ENCODE measurements around the gene KPNA2. TPM values are rescaled to one million over a fixed set of nuclear protein-coding genes. Genes with fewer than 3 reads are reported as not detected.
"Not testable (repeated sequence)": the region's sequence is repeated elsewhere in the genome, so short reads cannot be mapped to it uniquely, and the experiment has no call there.

Gene KPNA2
- total RNA-seq, 1 donor from 2014 or later, result 218 TPM

- intact Hi-C loops (cut with micrococcal nuclease), result loop anchor here (1.0 kb wide), 2 partner anchors 15 to 27 kb away; partner anchors contain the start of gene KPNA2
These were observed 15.7 kb upstream of the KPNA2 start for GRCh38 chr17:68019675-68020408.

DNA sequence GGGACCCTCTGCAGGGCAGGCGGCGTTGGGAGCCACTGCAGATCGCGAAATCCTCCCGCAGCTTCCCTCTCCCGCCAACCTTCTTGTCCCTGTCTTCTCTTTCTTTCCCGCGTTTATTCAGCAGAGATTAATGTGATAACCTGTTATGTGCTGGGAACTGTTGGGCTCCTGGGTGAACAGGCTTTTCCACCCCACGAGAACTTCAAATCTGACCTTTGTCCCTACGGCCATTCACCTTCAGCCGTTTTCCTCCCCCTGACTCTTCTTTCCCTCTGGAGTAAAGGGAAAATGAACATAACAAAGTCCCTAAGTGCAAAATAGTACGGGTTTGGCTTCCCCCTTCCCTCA is 15.2 kb upstream of the KPNA2 start:
- intact Hi-C loops (cut with micrococcal nuclease), result loop anchor here (1.0 kb wide), 1 partner anchor 15 kb away; the partner anchor contains the start of gene KPNA2

GRCh38 chr17:68020791-68021190 is 14.7 kb upstream of the KPNA2 start:
- intact Hi-C loops (cut with micrococcal nuclease), result loop anchor here (1.0 kb wide), 1 partner anchor 15 kb away; the partner anchor contains the start of gene KPNA2

GRCh38 chr17:68021963-68022362 is 13.6 kb upstream of the KPNA2 start:
- intact Hi-C loops (cut with micrococcal nuclease), result no loop called here

DNA sequence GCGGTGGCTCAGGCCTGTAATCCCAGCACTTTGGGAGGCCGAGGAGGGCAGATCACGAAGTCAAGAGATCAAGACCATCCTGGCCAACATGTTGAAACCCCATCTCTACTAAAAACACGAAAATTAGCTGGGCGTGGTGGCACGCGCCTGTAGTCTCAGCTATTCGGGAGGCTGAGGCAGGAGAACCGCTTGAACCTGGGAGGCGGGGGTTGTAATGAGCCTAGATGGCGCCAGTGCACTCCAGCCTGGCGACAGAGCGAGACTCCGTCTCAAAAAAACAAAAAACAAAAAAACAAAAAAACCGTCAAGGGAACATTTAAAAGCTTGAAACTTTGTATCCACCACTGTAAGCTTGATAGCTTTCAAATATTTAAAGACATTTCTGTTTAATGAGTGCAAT is 13.0 kb upstream of the KPNA2 start:
- intact Hi-C loops (cut with micrococcal nuclease), result not testable (repeated sequence)

GRCh38 chr17:68029512-68030215 is 5.9 kb upstream of the KPNA2 start:
- intact Hi-C loops (cut with micrococcal nuclease), result no loop called here

DNA sequence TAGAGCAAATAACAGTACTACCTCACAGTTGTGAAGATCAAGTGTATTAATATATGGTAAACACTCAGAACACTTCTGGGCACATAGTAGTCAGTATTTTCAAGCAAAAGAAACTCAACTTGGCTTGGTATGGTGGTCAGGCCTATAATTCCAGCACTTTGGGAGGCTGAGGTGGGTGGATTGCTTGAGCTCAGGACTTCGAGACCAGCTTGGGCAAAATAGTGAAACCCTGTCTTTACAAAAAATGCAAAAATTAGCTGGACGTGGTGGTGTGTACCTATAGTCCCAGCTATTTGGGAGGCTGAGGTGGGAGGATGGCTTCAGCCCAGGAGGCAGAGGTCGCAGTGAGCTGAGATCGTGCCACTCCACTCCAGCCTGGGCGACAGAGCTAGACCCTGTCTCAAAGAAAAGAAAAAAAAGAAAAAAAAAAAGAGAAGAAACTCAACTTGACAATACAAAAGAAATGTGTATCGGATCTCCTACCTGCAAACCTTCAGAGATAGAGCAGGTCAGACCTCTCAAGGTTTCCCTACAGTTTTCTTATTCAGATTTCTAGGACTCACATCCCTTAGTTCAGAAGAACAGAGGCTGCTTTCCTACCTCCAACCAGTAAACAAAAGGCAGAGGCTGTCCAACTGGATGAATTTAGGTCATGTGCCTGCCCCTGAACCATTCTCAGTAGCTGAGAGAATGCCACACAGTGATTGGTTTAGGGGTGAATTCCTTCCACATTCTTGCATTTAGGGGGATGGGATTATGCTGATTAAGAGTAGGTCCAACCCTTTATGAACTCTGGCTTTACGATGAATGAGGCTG is 1.7 kb upstream of the KPNA2 start:
- intact Hi-C loops (cut with micrococcal nuclease), result no loop called here

GRCh38 chr17:68034452-68034776 is 1.1 kb upstream of the KPNA2 start:
- intact Hi-C loops (cut with micrococcal nuclease), result no loop called here

- intact Hi-C loops (cut with micrococcal nuclease), result loop anchor here (1.0 to 5.0 kb wide), 5 partner anchors 15 to 422 kb away; partner anchors contain the start of genes NOL11 and WIPI1
These were observed 408 bp upstream of the KPNA2 start for GRCh38 chr17:68035131-68035522.

DNA sequence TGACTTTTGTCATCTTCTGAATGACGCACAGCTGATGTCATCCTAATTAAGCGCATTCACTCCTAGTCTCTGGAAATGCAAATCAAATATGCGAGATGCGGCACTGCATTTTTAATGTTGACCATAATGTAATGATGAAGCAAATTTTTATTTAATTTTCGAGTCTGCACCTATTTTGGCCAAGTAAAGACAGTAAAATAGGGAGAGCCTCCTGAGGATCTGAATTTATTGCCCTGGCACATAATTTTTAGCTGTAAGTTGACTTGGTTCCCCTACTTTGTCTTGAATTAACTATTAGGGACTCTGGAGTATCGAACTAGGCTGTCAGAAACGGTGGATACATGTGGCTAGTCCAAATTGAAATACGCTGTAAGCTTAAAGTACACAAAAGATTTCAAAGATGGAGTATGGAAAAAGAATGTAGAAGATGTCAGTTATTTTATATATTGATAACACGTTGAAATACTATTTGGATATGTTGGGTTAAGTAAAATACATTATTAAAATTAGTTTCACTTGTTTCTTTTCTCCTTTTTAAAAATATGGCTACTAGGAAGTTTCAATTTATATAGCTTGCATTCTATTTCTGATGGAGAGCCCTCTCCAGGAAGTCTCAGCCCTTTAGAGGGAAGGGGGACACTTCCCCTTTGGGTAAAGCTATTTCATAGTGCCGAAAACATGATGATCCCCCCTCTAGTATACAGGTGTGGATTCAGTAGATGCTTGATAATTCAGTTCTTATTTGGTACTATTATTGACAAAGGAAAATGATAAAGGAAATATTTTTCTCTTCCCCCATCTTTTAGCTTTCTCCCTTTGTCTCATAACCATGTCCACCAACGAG is 991 bp downstream of the KPNA2 start:
- intact Hi-C loops (cut with micrococcal nuclease), result loop anchor here (1.0 to 5.0 kb wide), 2 partner anchors 49 to 171 kb away; no protein-coding TSS in a partner anchor

DNA sequence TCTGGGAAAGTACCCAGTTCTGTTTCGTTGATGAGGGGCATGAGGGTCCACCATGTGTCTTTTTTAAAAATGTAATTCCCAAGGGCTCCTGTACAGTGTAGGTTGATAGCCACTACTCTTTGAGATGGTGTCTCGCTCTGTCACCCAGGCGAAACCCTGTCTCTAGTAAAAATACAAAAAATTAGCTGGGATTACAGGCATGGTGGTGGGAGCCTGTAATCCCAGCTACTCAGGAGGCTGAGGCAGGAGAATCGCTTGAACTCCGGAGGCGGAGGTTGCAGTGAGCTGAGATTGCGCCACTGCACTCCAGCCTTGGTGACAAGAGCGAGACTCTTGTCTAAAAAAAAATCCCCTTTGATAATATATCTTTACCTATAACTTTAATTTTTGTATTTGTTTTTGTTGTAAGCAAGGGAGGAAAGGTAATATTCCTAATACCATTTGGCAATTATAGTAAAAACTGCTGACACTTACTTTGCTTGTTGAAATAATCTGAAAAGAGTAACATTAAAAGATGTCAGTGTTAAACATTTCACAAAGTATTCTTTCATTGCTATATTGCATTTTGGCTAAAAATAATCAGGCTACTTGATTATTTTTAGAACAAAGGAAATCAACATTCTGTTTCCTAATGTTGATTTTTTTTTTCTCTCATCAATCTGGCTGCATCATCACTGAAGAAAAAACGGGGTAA is 11.8 kb downstream of the KPNA2 start:
- intact Hi-C loops (cut with micrococcal nuclease), result no loop called here

GRCh38 chr17:68047890-68048542 is 12.5 kb downstream of the KPNA2 start:
- intact Hi-C loops (cut with micrococcal nuclease), result not testable (repeated sequence)

DNA sequence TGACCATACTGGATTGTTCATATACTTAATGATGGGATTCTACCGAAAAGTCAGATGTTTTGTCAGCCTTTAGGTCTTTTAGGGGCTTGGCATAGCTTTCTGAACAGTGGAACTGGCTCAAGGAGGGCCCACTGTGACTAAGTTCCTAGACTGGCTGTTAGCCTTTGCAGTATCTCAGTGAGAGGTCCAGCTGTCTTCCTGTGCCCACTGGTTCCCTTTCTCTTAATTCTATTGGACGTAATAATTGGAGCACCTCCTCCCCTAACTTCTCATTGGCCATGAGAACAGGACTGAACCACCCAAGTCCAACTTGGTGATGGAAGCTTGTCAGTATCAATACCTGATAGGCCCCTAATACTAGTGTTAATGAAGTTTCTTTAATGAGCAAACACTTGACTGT is 13.5 kb downstream of the KPNA2 start:
- intact Hi-C loops (cut with micrococcal nuclease), result no loop called here

GRCh38 chr17:68049812-68050437 is 14.4 kb downstream of the KPNA2 start:
- intact Hi-C loops (cut with micrococcal nuclease), result not testable (repeated sequence)

GRCh38 chr17:68051321-68052312 is 16.1 kb downstream of the KPNA2 start:
- intact Hi-C loops (cut with micrococcal nuclease), result not testable (repeated sequence)

DNA sequence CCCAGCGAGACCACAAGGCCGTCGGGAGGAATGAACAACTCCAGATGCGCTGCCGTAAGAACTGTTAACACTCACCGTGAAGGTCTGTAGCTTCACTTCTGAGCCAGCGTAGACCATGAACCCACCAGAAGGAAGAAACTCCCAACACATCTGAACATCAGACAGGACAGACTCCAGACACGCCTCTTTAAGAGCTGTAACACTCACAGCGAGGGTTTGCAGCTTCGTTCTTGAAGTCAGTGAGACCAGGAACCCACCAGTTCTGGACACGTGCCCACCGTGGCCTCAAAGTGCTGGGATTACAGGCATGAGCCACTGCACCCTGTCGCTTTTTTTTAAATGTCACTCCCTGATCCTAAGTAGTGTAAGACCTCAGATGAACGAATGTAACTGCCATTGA is 17.3 kb downstream of the KPNA2 start:
- intact Hi-C loops (cut with micrococcal nuclease), result no loop called here

- intact Hi-C loops (cut with micrococcal nuclease), result no loop called here
These were observed 17.9 kb downstream of the KPNA2 start for GRCh38 chr17:68053231-68054013.
